ENCODE measurements around the gene CHIT1.
"Not testable (repeated sequence)": the region's sequence is repeated elsewhere in the genome, so short reads cannot be mapped to it uniquely, and the experiment has no call there.

CHIT1 gene

GRCh38 chr1:203229471-203230135, at the start of gene CHIT1:
TSS of gene CHIT1 (minus strand) at chr1:203229673. CDS start at chr1:203229636, 37 bp downstream.
- no peak for DNase-seq

- no peak for DNase-seq
These were observed 49.5 kb upstream of the CHIT1 start for GRCh38 chr1:203278885-203279406.

GRCh38 chr1:203278082-203278884, 48.8 kb upstream of the CHIT1 start:
- peak; percentile 65 for DNase-seq

GRCh38 chr1:203276916-203277545, 47.6 kb upstream of the CHIT1 start:
- DNase-seq = no peak

GRCh38 chr1:203276408-203276807, 46.9 kb upstream of the CHIT1 start:
- DNase-seq = no peak

GRCh38 chr1:203275656-203276272, 46.3 kb upstream of the CHIT1 start:
- DNase-seq = no peak

- DNase-seq = no peak
These were observed 45.3 kb upstream of the CHIT1 start for GRCh38 chr1:203274603-203275381.

GRCh38 chr1:203273869-203274602, 44.6 kb upstream of the CHIT1 start:
- no peak for DNase-seq

- DNase-seq = peak; percentile 73
These were observed 43.9 kb upstream of the CHIT1 start for GRCh38 chr1:203273206-203273868.

- no peak for DNase-seq
These were observed 43.2 kb upstream of the CHIT1 start for GRCh38 chr1:203272633-203273205.

GRCh38 chr1:203271962-203272632, 42.6 kb upstream of the CHIT1 start:
- no peak for DNase-seq

- peak; percentile 32 for DNase-seq
These were observed 41.7 kb upstream of the CHIT1 start for GRCh38 chr1:203271018-203271743.

- no peak for DNase-seq
These were observed 41.0 kb upstream of the CHIT1 start for GRCh38 chr1:203270448-203270847.

- no peak for DNase-seq
These were observed 40.2 kb upstream of the CHIT1 start for GRCh38 chr1:203269654-203270020.

- peak; percentile 19 for DNase-seq
These were observed 39.6 kb upstream of the CHIT1 start for GRCh38 chr1:203268901-203269653.

- DNase-seq = no peak
These were observed 38.4 kb upstream of the CHIT1 start for GRCh38 chr1:203267912-203268311.

GRCh38 chr1:203267347-203267846, 37.9 kb upstream of the CHIT1 start:
- DNase-seq = peak; percentile 76

GRCh38 chr1:203266140-203266539, 36.7 kb upstream of the CHIT1 start:
- not testable (repeated sequence) for DNase-seq

Measured in amniotic stem cell (primary cell).